HepG2 (cell line): ENCODE measurements around the gene PODXL. TPM values are rescaled to one million over a fixed set of nuclear protein-coding genes. Genes with fewer than 3 reads are reported as not detected.
A peak's percentile ranks its signal among the peaks of the same experiment; 100 is the strongest.

Experiments used
- CBX2 ChIP-seq, 2 experiments: fragments of 200-600 bp in 1 of 2; sonication (generic); formaldehyde crosslinking in 1 of 2; IDR thresholded peaks; 2 replicates each; pipeline versions ENCODE4 v1.7.0 to v1.8.1; 2018 to 2022; ENCODE audit warnings: low read depth in 2 of 2, low read length in 1 of 2, mild to moderate bottlenecking in 1 of 2, missing genetic modification reagents in 1 of 2
- CENPBD1 ChIP-seq: sonication (generic); formaldehyde crosslinking; IDR thresholded peaks from 2 replicates; pipeline ENCODE4 v1.8.0; 2022; ENCODE audit warnings: missing genetic modification reagents, low read depth, mild to moderate bottlenecking, borderline replicate concordance
- HNF1B ChIP-seq: sonication (generic); formaldehyde crosslinking; IDR thresholded peaks from 2 replicates; pipeline ENCODE4 v1.5.1; 2020; ENCODE audit warnings: mild to moderate bottlenecking, moderate library complexity, missing genetic modification reagents
- HOXD1 ChIP-seq: sonication (generic); formaldehyde crosslinking; IDR thresholded peaks from 2 replicates; pipeline ENCODE4 v1.5.0; 2020; ENCODE audit warnings: missing genetic modification reagents
- IKZF5 ChIP-seq: IDR thresholded peaks from 2 replicates; pipeline ENCODE4 v1.6.1; 2018; ENCODE audit warnings: missing genetic modification reagents, mild to moderate bottlenecking, missing compliant biosample characterization
- KDM1A ChIP-seq: IDR thresholded peaks from 2 replicates; pipeline ENCODE4 v1.6.1; 2016; ENCODE audit warnings: missing compliant biosample characterization
- KDM5B ChIP-seq: sonication (generic); formaldehyde crosslinking; IDR thresholded peaks from 2 replicates; pipeline ENCODE4 v1.4.0; 2020; ENCODE audit warnings: missing genetic modification reagents, mild to moderate bottlenecking, borderline replicate concordance
- MYPOP ChIP-seq: sonication (generic); formaldehyde crosslinking; IDR thresholded peaks from 2 replicates; pipeline ENCODE4 v1.8.1; 2023; ENCODE audit warnings: mild to moderate bottlenecking, moderate library complexity, missing genetic modification reagents
- MZF1 ChIP-seq: sonication (generic); formaldehyde crosslinking; IDR thresholded peaks from 2 replicates; pipeline ENCODE4 v1.8.1; 2023; ENCODE audit warnings: mild to moderate bottlenecking, missing genetic modification reagents, borderline replicate concordance
- PITX1 ChIP-seq: sonication (generic); formaldehyde crosslinking; IDR thresholded peaks from 2 replicates; pipeline ENCODE4 v1.5.1; 2020; ENCODE audit warnings: mild to moderate bottlenecking, missing genetic modification reagents
- RFX1 ChIP-seq: fragments of 450-650 bp; IDR thresholded peaks from 2 replicates; pipeline ENCODE4 v1.6.1; 2017
- SP140L ChIP-seq: sonication (generic); formaldehyde crosslinking; IDR thresholded peaks from 2 replicates; pipeline ENCODE4 v1.4.0; 2020; ENCODE audit warnings: missing genetic modification reagents, borderline replicate concordance
- ZBTB21 ChIP-seq: sonication (generic); formaldehyde crosslinking; IDR thresholded peaks from 2 replicates; pipeline ENCODE4 v1.4.0; 2020; ENCODE audit warnings: missing genetic modification reagents
- ZFP62 ChIP-seq: sonication (generic); formaldehyde crosslinking; IDR thresholded peaks from 2 replicates; pipeline ENCODE4 v1.4.0; 2020; ENCODE audit warnings: missing genetic modification reagents
- ZIK1 ChIP-seq: sonication (generic); formaldehyde crosslinking; IDR thresholded peaks from 2 replicates; pipeline ENCODE4 v1.5.0; 2020; ENCODE audit warnings: mild to moderate bottlenecking, low read depth, missing genetic modification reagents, borderline replicate concordance
- ZMAT3 ChIP-seq: sonication (generic); formaldehyde crosslinking; conservative IDR thresholded peaks from 2 replicates; pipeline ENCODE4 v1.7.0; 2021; ENCODE audit warnings: missing genetic modification reagents
- ZNF251 ChIP-seq: sonication (generic); formaldehyde crosslinking; IDR thresholded peaks from 2 replicates; pipeline ENCODE4 v1.9.0; 2021; ENCODE audit warnings: mild to moderate bottlenecking, missing genetic modification reagents
- ZNF30 ChIP-seq: sonication (generic); formaldehyde crosslinking; IDR thresholded peaks from 2 replicates; pipeline ENCODE4 v1.5.0; 2020; ENCODE audit warnings: mild to moderate bottlenecking, missing genetic modification reagents
- ZNF383 ChIP-seq: sonication (generic); formaldehyde crosslinking; IDR thresholded peaks from 2 replicates; pipeline ENCODE4 v1.4.0; 2020; ENCODE audit warnings: missing genetic modification reagents, mild to moderate bottlenecking, borderline replicate concordance
- ZNF547 ChIP-seq: sonication (generic); formaldehyde crosslinking; IDR thresholded peaks from 2 replicates; pipeline ENCODE4 v1.5.1; 2020; ENCODE audit warnings: mild to moderate bottlenecking, missing genetic modification reagents
- ZNF562 ChIP-seq: sonication (generic); formaldehyde crosslinking; IDR thresholded peaks from 2 replicates; pipeline ENCODE4 v1.8.0; 2022; ENCODE audit warnings: missing genetic modification reagents, borderline replicate concordance
- ZNF747 ChIP-seq: sonication (generic); formaldehyde crosslinking; IDR thresholded peaks from 2 replicates; pipeline ENCODE4 v1.8.1; 2023; ENCODE audit warnings: missing genetic modification reagents, mild to moderate bottlenecking, borderline replicate concordance
- ZNF766 ChIP-seq: sonication (generic); formaldehyde crosslinking; IDR thresholded peaks from 2 replicates; pipeline ENCODE4 v1.5.0; 2020; ENCODE audit warnings: missing genetic modification reagents, borderline replicate concordance
- ZNF777 ChIP-seq: sonication (generic); formaldehyde crosslinking; IDR thresholded peaks from 2 replicates; pipeline ENCODE4 v1.4.0; 2020; ENCODE audit warnings: missing genetic modification reagents
- polyA plus RNA-seq, 8 experiments: library from polyadenylated mRNA; depleted of rRNA in 3 of 8; stranded (reverse) in 7 of 8; unstranded in 1 of 8; fragments of >200 nt; fragmentation: Illumina TruSeq in 4 of 8; extraction: Trizol in 4 of 8; gene quantifications; 2 replicates each; pipeline versions ENCODE4 v1.2.1 to v1.2.3, GENCODE V29; 2011 to 2016; ENCODE audit warnings: low read depth in 4 of 8, missing spikeins in 1 of 8, mixed read lengths in 1 of 8; ENCODE audit not compliant: insufficient read depth in 1 of 8
- total RNA-seq, 5 experiments: library from RNA; depleted of rRNA; stranded (reverse); fragments of >200 nt; fragmentation: Illumina TruSeq; extraction: Trizol; gene quantifications; 2 replicates each; pipeline ENCODE4 v1.2.3, GENCODE V29; 2016; ENCODE audit warnings: low read depth in 1 of 5

The PODXL gene
- total and polyA plus RNA-seq, 2 of the 13 experiments (the other 11 are each of a cell fraction or from before 2014, with no cell fraction given): 0.22 to 0.54 TPM

- TF ChIP-seq HNF1B (CRISPR knock-in tag): no peak
- no peak for TF ChIP-seq HOXD1
- TF ChIP-seq ZNF383 (CRISPR knock-in tag): no peak
- no peak for TF ChIP-seq MZF1 (CRISPR knock-in tag)
- TF ChIP-seq ZNF777 (CRISPR knock-in tag): peak; percentile 94
- peak; percentile 57; the same call in 1 of the 2 replicates for TF ChIP-seq KDM5B (CRISPR knock-in tag)
- TF ChIP-seq MYPOP (CRISPR knock-in tag): peak; percentile 89; the same call in 1 of the 2 replicates
- no peak for TF ChIP-seq ZNF766
- TF ChIP-seq ZMAT3 (CRISPR knock-in tag): 0 out of 2 replicates have a peak, but pooled peaks have one; percentile 33
- TF ChIP-seq ZIK1 (CRISPR knock-in tag): no peak
- TF ChIP-seq ZNF562: no peak
- TF ChIP-seq CENPBD1: no peak
- TF ChIP-seq CBX2 (IDR thresholded peaks at IDR 0.05; ENCODE audit: low read depth, low read length): no peak
- no peak for TF ChIP-seq CBX2 (CRISPR knock-in tag; IDR thresholded peaks at IDR 0.05; ENCODE audit: low read depth)
- TF ChIP-seq ZNF30 (CRISPR knock-in tag): no peak
- no peak for TF ChIP-seq ZFP62 (CRISPR knock-in tag)
- no peak for TF ChIP-seq KDM1A
- TF ChIP-seq ZNF251 (CRISPR knock-in tag): no peak
- TF ChIP-seq RFX1: no peak
- TF ChIP-seq PITX1 (CRISPR knock-in tag): no peak
- 0 out of 2 replicates have a peak, but pooled peaks have one; percentile 36 for TF ChIP-seq ZNF547 (CRISPR knock-in tag)
- TF ChIP-seq ZBTB21 (CRISPR knock-in tag): no peak
- no peak for TF ChIP-seq IKZF5
- TF ChIP-seq SP140L (CRISPR knock-in tag): no peak
- TF ChIP-seq ZNF747 (CRISPR knock-in tag): no peak
These were observed at the start of gene PODXL (continued) for GRCh38 chr7:131556053-131556908.
